GM12891 (cell line): ENCODE measurements around the gene FZD8. TPM values are rescaled to one million over a fixed set of nuclear protein-coding genes. Genes with fewer than 3 reads are reported as not detected.
"Not testable (repeated sequence)": the region's sequence is repeated elsewhere in the genome, so short reads cannot be mapped to it uniquely, and the experiment has no call there.

Experiments used
- DNase-seq: peaks from one replicate; pipeline ENCODE4 v3.0.0; 2011; ENCODE audit warnings: low spot score; ENCODE audit not compliant: insufficient read length
- FAIRE-seq: peaks from 2 replicates; lab custom pipeline; 2011; peaks lifted over from hg19 to GRCh38; lab: Jason Lieb, UNC
- PAX5 ChIP-seq: IDR thresholded peaks from 2 replicates; pipeline ENCODE4 v1.6.1; 2011; ENCODE audit warnings: low read length, moderate library complexity, mild to moderate bottlenecking; ENCODE audit not compliant: insufficient read depth, severe bottlenecking
- POLR2A ChIP-seq: IDR thresholded peaks from 2 replicates; pipeline ENCODE4 v1.6.1; 2011; ENCODE audit warnings: low read depth, low read length, control low read depth
- POLR2AphosphoS5 ChIP-seq: IDR thresholded peaks from 2 replicates; pipeline ENCODE4 v1.6.1; 2011; ENCODE audit warnings: low read depth, low read length, control low read depth
- POU2F2 ChIP-seq: IDR thresholded peaks from 2 replicates; pipeline ENCODE4 v1.6.1; 2011; ENCODE audit warnings: low read depth, mild to moderate bottlenecking, control low read depth, low read length, moderate library complexity
- SPI1 ChIP-seq: IDR thresholded peaks from 2 replicates; pipeline ENCODE4 v1.6.1; 2011; ENCODE audit warnings: low read depth, low read length, control low read depth
- TAF1 ChIP-seq: IDR thresholded peaks from 2 replicates; pipeline ENCODE4 v1.6.1; 2011; ENCODE audit warnings: low read depth, low read length, control low read depth
- polyA plus RNA-seq: library from polyadenylated mRNA; unstranded; fragments of >200 nt; gene quantifications from one replicate; pipeline ENCODE4 v1.2.1, GENCODE V29; 2012; ENCODE audit warnings: low read depth, missing spikeins, inconsistent platforms; ENCODE audit not compliant: missing spikeins

The FZD8 gene
- 0.03 TPM for polyA plus RNA-seq

GRCh38 chr10:35642035-35642792 is at the start of gene FZD8:
Gene FZD8 (minus strand): TSS chr10:35642296. CDS start chr10:35641429, 867 bp downstream.
- FAIRE-seq, result peak; percentile 62
- TF ChIP-seq POU2F2, result peak; percentile 91; the same call in 1 of the 2 replicates
- TF ChIP-seq POLR2AphosphoS5, result no peak
- peak; percentile 80 for DNase-seq

GRCh38 chr10:35691522-35692236 is 49.6 kb upstream of the FZD8 start:
- FAIRE-seq, result no peak
- no peak for TF ChIP-seq POLR2AphosphoS5
- no peak for TF ChIP-seq POU2F2
- no peak for TF ChIP-seq POLR2A
- no peak for TF ChIP-seq PAX5
- TF ChIP-seq SPI1, result no peak
- no peak for TF ChIP-seq TAF1
- no peak for DNase-seq

- TF ChIP-seq PAX5 (no peak), POU2F2 (no peak), POLR2AphosphoS5 (no peak), SPI1 (no peak), POLR2A (no peak)
- no peak for FAIRE-seq
- DNase-seq, result no peak
Measured at GRCh38 chr10:35690534-35690933, 48.4 kb upstream of the FZD8 start.

GRCh38 chr10:35685858-35686257 is 43.8 kb upstream of the FZD8 start:
- not testable (repeated sequence) for DNase-seq, FAIRE-seq

GRCh38 chr10:35685402-35685801 is 43.3 kb upstream of the FZD8 start:
- no peak for DNase-seq
- no peak for TF ChIP-seq TAF1
- TF ChIP-seq POLR2AphosphoS5, result no peak
- TF ChIP-seq PAX5, result no peak
- TF ChIP-seq POLR2A, result no peak
- no peak for TF ChIP-seq POU2F2
- no peak for TF ChIP-seq SPI1
- FAIRE-seq, result no peak

GRCh38 chr10:35684586-35684985 is 42.5 kb upstream of the FZD8 start:
- FAIRE-seq (no peak), DNase-seq (no peak)
- TF ChIP-seq POU2F2 (no peak), SPI1 (no peak), POLR2A (no peak), POLR2AphosphoS5 (no peak), PAX5 (no peak), TAF1 (no peak)

GRCh38 chr10:35675846-35676245 is 33.8 kb upstream of the FZD8 start:
- no peak for DNase-seq
- no peak for TF ChIP-seq TAF1
- TF ChIP-seq POU2F2, result no peak
- no peak for TF ChIP-seq SPI1
- TF ChIP-seq PAX5, result no peak
- FAIRE-seq, result no peak

GRCh38 chr10:35674843-35675242 is 32.7 kb upstream of the FZD8 start:
- DNase-seq, result no peak
- FAIRE-seq, result no peak
- TF ChIP-seq POLR2A (no peak), PAX5 (no peak), POLR2AphosphoS5 (no peak), SPI1 (no peak), TAF1 (no peak), POU2F2 (no peak)

GRCh38 chr10:35668865-35669650 is 27.0 kb upstream of the FZD8 start:
- DNase-seq (no peak), FAIRE-seq (no peak)
- no peak for TF ChIP-seq POLR2AphosphoS5

- FAIRE-seq (no peak), DNase-seq (no peak)
- TF ChIP-seq POLR2A, result no peak
- TF ChIP-seq PAX5, result no peak
- TF ChIP-seq POU2F2, result no peak
- TF ChIP-seq SPI1, result no peak
- no peak for TF ChIP-seq POLR2AphosphoS5
- no peak for TF ChIP-seq TAF1
Measured at GRCh38 chr10:35667971-35668370, 25.9 kb upstream of the FZD8 start.
